ENCODE results near the gene BBIP1.

DNA sequence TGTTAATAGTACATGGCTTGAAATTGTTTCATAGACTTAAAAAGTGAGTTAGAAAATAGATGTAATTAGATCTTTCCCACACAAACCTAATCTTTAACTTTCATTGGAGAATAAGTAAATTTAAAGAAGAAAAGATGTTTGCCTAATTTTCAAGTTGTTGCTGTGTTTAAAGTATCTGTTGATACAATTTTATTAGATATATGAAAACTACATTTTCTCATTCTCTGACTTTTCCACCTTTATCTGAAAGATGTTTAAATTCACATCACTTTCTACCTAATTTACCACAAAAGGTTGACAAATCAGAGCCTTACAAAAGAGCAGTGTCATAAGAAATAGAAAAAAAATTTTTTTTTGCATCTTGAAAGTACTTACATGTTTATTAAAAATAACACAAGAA, 46.2 kb upstream of the BBIP1 start:
- TF ChIP-seq CSDC2 (CRISPR knock-in tag; IDR thresholded peaks at IDR 0.05) (no peak), ARNTL (CRISPR knock-in tag; IDR thresholded peaks at IDR 0.05; ENCODE audit: borderline replicate concordance, low read depth) (no peak), ZNF8 (CRISPR knock-in tag; IDR thresholded peaks at IDR 0.05) (no peak), ZFP3 (CRISPR knock-in tag; IDR thresholded peaks at IDR 0.05) (no peak)
- TF ChIP-seq, protein P1, sequence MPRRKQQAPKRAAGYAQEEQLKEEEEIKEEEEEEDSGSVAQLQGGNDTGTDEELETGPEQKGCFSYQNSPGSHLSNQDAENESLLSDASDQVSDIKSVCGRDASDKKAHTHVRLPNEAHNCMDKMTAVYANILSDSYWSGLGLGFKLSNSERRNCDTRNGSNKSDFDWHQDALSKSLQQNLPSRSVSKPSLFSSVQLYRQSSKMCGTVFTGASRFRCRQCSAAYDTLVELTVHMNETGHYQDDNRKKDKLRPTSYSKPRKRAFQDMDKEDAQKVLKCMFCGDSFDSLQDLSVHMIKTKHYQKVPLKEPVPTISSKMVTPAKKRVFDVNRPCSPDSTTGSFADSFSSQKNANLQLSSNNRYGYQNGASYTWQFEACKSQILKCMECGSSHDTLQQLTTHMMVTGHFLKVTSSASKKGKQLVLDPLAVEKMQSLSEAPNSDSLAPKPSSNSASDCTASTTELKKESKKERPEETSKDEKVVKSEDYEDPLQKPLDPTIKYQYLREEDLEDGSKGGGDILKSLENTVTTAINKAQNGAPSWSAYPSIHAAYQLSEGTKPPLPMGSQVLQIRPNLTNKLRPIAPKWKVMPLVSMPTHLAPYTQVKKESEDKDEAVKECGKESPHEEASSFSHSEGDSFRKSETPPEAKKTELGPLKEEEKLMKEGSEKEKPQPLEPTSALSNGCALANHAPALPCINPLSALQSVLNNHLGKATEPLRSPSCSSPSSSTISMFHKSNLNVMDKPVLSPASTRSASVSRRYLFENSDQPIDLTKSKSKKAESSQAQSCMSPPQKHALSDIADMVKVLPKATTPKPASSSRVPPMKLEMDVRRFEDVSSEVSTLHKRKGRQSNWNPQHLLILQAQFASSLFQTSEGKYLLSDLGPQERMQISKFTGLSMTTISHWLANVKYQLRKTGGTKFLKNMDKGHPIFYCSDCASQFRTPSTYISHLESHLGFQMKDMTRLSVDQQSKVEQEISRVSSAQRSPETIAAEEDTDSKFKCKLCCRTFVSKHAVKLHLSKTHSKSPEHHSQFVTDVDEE (CRISPR knock-in tag; IDR thresholded peaks at IDR 0.05) = no peak

Data from SK-N-SH treated with all-trans-retinoic acid at 6 μM for 48 hours (cell line).